Measurements from ENCODE around the gene DOCK4.

The DOCK4 gene

GRCh38 chr7:111903797-111904196 is 302.4 kb downstream of the DOCK4 start:
- no peak for DNase-seq (ENCODE audit: low read depth in 3 of 3)

DNA sequence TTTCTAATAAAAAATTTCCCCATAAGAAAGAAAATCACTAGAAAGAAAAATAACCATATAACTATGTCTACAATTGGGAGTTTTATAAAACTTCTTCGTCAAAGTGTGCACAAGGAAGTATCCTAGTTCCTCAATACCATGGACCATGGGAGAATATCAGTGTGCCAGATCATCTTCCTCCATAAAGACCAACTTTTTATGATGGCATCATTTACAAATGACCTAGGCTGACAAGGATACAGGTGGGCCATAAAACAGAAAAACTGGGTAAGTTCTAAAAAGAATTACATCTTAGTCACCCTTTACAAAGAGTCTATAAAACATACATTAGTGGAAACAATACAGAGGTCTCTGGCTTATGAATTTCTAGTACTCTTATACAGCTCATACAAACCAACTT is 303.2 kb downstream of the DOCK4 start:
- no peak for DNase-seq (ENCODE audit: low read depth in 3 of 3)

- no peak for DNase-seq (ENCODE audit: low read depth in 3 of 3)
These were observed 305.9 kb downstream of the DOCK4 start for GRCh38 chr7:111900283-111900682.

GRCh38 chr7:111895049-111895448 is 311.1 kb downstream of the DOCK4 start:
- no peak for DNase-seq (ENCODE audit: low read depth in 3 of 3)

DNA sequence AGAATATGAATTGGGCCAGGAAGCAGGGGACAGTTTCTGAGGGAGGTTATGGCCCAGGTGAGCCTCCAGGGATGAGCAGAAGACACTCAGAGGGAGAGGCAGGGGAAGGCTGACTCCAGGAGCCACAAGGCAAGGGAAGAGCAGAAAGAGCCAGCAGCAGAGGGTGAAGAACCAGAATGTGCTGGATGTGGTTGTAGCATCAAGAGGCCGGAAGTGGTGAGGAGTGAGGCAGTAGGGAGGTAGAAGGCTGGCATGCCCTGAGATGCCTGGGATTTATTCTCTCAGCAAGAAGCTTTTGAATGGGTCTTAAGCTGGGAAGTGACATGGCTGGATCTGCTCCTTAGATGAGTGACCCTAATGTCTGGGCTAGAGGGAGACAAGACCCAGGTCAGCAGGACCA is 311.7 kb downstream of the DOCK4 start:
- DNase-seq (ENCODE audit: low read depth in 3 of 3) = no peak

- DNase-seq (ENCODE audit: low read depth in 3 of 3) = no peak
These were observed 313.0 kb downstream of the DOCK4 start for GRCh38 chr7:111893190-111893589.

DNA sequence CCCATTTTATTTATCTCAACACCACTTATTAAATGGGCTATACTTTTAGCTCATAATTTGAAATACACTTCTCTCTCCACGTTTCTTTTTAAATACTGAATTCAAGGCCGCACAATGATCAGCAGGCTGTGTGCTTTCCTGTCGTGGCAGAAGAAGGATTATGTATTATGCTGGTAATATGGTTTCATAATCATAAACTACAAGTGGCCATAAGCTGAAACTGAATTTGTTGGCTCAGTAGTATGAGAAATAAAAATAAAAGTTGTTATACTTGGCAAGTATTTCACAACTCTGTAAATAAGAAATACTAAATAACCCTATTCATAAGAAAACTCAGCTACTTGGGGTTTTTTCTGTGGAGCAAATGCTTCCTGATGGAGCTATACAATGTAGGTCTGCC is 313.6 kb downstream of the DOCK4 start:
- no peak for DNase-seq (ENCODE audit: low read depth in 3 of 3)

- DNase-seq (ENCODE audit: low read depth in 3 of 3) = no peak
These were observed 318.5 kb downstream of the DOCK4 start for GRCh38 chr7:111887734-111888133.

DNA sequence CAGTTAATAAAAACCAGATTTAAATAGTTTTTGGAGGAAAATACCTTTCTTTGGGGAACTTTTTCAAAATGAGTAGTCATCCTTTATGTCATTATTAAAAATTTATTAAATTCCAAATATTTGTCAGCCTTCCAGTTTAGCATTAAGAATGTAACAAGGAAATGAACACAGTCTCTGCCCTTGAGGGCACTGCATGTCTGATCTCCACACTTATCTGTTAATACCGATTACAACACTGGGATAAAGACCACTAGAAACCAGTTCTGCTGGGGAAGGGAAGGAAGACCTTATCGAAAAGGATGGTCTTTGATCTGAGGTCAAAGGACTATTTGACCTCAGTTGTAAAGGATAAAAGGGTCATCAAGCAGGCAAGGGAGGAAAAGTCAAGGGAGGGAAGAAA is 320.0 kb downstream of the DOCK4 start:
- DNase-seq (ENCODE audit: low read depth in 3 of 3) = no peak

- DNase-seq (ENCODE audit: low read depth in 3 of 3) = no peak
These were observed 323.0 kb downstream of the DOCK4 start for GRCh38 chr7:111883241-111883640.

DNA sequence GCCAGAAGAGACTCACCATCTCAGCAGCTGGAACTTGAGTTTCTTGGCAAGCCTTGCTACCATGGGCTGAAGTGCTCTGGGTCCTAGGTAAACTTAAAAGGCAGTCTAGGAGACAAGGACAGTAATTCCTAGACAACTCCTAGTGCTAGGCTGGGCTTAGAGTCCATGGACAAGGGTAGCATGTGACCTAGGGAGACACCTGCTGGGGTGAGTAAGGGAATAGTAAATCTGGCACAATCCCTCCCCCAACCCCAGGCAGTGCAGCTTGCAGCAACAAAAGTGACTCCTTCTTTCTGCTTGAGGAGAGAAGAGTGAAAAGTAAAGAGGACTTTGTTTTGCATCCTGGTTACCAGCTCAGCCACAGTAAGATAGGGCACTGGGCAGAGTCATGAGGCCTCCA is 327.4 kb downstream of the DOCK4 start:
- no peak for DNase-seq (ENCODE audit: low read depth in 3 of 3)

DNA sequence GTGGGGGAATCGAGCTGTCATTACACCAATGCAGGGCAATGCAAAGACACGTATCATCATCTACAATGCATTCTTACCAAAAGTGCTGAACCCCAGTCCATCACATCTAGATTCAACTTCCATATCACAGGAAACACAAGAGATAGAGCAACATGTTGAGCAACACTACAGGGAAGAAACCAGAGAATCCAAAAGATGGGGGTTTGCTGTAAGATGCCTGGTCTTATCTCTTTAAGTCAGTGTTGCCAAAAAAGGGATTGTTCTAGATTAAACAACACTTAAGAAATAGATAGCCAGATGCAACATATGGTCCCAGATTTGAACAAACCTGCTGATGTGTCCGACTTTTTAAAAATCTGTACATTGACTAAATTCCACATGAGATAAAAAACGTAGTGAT is 328.3 kb downstream of the DOCK4 start:
- no peak for DNase-seq (ENCODE audit: low read depth in 3 of 3)

GRCh38 chr7:111873963-111874690 is 332.1 kb downstream of the DOCK4 start:
- DNase-seq (ENCODE audit: low read depth in 3 of 3) = no peak

GRCh38 chr7:111873326-111873646 is 332.9 kb downstream of the DOCK4 start:
- no peak for DNase-seq (ENCODE audit: low read depth in 3 of 3)

GRCh38 chr7:111872450-111873325 is 333.5 kb downstream of the DOCK4 start:
- DNase-seq (ENCODE audit: low read depth in 3 of 3) = no peak

DNA sequence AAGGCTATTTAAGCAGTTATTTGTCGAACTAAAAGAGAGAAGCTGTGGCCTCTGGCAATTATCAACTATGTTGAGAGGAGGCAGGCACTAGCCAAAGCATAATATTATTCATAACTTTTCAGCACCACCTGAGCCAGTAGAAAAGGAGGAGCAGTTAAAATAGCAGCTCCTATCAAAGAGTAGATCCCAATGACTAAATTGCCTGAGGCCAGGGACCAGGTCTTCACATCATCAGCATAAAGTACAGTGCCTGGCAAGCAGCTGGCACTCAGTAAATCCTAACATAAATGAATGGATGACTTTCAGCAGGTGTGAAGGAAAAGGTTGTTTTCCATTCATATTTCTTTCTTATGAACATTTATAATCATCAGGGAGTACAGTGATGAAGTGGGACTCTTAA is 334.9 kb downstream of the DOCK4 start:
- no peak for DNase-seq (ENCODE audit: low read depth in 3 of 3)

DNA sequence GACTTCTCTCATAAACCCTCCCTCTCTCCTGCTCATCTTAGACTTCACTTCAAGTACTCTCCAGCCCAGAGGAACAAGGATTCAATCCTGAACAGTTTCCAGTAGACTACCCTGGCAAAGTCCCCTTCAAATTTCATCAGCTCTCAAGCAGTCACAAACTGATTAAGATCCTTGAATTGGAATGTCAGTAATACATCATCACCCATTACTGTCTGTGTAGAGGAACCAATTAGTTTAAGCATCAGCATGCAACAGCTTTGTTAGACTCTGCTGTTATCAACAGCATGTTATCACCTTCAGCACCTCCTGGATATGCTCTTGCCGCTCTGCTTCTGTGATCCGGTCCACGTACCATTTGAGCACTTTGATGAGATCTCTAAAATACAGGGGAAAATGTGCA is 336.9 kb downstream of the DOCK4 start:
- no peak for DNase-seq (ENCODE audit: low read depth in 3 of 3)

DNA sequence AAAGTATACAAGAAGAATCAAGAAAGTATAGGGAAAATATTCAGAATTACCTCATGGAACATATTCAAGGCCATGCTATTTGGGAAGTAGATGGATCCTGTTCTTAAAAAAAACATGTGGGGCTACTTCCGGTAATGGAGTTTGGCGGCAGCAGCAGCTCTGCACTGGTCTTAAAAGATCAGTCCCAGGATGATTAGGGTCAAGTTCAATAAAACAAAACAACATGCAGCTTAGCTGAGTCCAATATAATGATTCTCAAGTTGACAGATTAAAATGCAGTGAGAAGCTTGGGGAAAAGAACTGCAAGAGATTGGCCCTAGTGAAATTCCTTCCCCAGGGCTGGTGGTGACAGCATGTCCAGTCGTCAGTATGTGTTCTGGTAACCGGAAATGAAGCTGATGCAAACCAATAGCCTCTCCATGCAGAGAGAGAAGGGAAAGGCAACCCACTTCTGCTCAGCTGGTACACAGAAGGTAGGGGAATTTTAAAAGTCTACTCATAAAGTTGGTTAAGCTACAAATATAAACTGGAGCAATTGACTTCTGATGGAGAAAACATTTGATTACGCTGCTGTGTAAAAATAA is 338.8 kb downstream of the DOCK4 start:
- DNase-seq (ENCODE audit: low read depth in 3 of 3) = no peak

DNA sequence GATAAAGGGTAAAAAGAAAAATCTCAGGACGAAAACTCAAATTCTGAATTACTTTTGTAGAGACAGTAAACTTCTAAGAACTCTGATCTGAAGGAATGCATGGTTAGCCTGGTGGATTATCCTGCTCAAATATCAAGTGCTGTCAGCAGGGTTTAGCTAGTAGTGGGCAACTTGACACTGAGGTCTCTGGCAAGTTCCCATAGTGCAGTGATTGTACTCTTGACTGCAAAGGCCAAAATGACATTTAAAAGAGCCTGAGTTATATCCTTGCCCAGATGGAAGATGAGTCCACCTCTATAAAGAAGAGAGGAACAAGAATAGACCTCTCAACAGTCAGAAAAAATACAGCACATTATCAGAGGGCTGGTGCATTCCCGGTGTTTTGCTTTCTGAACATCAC is 339.4 kb downstream of the DOCK4 start:
- no peak for DNase-seq (ENCODE audit: low read depth in 3 of 3)

DNA sequence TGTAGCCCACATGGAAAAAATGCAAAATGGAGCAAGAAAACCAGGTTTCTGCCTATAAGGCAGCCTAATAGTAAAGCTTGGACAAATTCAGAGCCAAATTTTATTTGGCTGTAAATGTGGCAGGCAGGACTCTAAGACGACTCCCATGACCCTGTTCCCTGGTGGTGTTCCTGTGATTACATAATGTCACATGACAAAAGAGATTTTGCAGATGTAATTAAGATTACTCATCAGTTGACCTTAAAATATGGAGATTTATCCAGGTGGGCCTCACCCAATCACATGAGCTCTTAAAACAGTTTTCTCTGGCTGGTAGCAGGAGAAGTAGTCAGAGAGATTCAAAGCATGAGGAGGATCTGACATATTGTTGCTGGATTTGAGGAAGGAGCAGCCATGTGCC is 340.8 kb downstream of the DOCK4 start:
- no peak for DNase-seq (ENCODE audit: low read depth in 3 of 3)

- no peak for DNase-seq (ENCODE audit: low read depth in 3 of 3)
These were observed 341.8 kb downstream of the DOCK4 start for GRCh38 chr7:111864291-111864976.

DNA sequence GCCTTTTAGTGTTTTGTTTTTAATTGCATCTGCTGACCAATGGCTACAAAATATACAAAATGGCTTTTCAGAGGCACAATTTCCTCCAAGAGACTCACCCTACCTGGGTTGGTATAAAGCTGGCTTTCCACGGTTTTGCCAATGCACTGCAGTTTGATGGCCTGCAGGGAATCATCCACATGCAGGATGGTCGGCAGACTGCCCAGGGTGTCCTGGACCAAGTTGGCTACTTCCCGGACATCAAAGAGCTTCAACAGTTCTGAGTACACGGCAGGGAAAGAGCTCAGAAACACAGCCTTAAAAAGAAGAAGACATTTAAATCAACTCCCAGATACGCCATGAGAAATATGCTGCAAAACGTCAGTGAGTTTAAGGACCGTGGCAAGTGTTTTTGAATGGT is 342.9 kb downstream of the DOCK4 start:
- no peak for DNase-seq (ENCODE audit: low read depth in 3 of 3)

All from stimulated activated CD4-positive, alpha-beta T cell treated with anti-CD3 and anti-CD28 coated beads, TNF-alpha, amount 100 ng/mL, for 24 hours (primary cell).